ENCODE measurements around the gene VWA8.

VWA8 gene

DNA sequence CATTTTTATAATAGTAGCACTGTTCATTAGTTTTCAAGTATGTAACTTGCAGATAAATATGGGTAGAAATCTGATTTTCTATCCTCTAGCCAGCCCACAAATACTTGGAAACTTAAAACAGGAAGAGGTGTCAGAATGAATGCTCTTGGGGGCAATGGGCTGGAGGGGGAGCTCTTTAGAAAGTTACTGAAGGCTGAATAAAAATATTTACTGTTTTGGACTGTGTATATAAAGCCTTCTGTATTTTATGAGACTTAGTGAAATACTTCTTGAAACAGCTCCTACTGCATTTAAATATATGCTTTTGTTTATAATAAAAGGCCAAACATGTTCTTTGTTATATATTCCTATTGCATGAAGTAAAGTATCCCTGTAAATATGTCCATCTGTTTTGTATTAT, 364.7 kb downstream of the VWA8 start:
- no peak overlapping the region for H3K4me3 ChIP-seq (ENCODE audit: low read depth, low read length)
- no peak overlapping the region for H3K27ac ChIP-seq (ENCODE audit: extremely low read depth, low read depth, low read length)
- no peaks in the 10 kb centered on the region for H3K9me3 ChIP-seq (ENCODE audit: control insufficient read depth, insufficient read depth, low read depth, low read length)
- ChIA-PET CTCF (no interaction called here), POLR2A (no interaction called here)
- TF ChIP-seq ZNF354C (tag by site-specific recombination; IDR thresholded peaks at IDR 0.05; ENCODE audit: borderline replicate concordance, low read depth) (no peak), ZNF16 (tag by site-specific recombination; IDR thresholded peaks at IDR 0.05; ENCODE audit: low read depth) (no peak), ZSCAN5A (tag by site-specific recombination; IDR thresholded peaks at IDR 0.05) (no peak), ZXDB (tag by site-specific recombination; IDR thresholded peaks at IDR 0.05) (no peak), ZNF473 (tag by site-specific recombination; IDR thresholded peaks at IDR 0.05) (no peak), GLIS2 (tag by site-specific recombination; IDR thresholded peaks at IDR 0.05) (no peak), SP2 (tag by site-specific recombination; IDR thresholded peaks at IDR 0.05) (no peak), ZNF274 (IDR thresholded peaks at IDR 0.05; ENCODE audit: low read length) (no peak), ZNF274 (tag by site-specific recombination; IDR thresholded peaks at IDR 0.05; ENCODE audit: borderline replicate concordance) (no peak), KLF10 (tag by site-specific recombination; IDR thresholded peaks at IDR 0.05) (no peak), ZNF23 (tag by site-specific recombination; IDR thresholded peaks at IDR 0.05; ENCODE audit: borderline replicate concordance) (no peak), ZIC2 (tag by site-specific recombination; IDR thresholded peaks at IDR 0.05) (no peak), ZBTB7A (tag by site-specific recombination; IDR thresholded peaks at IDR 0.05; ENCODE audit: low read depth) (no peak), ZNF544 (tag by site-specific recombination; IDR thresholded peaks at IDR 0.05) (no peak), KLF17 (tag by site-specific recombination; IDR thresholded peaks at IDR 0.05) (no peak), ZBTB21 (tag by site-specific recombination; IDR thresholded peaks at IDR 0.05) (no peak), ZSCAN16 (tag by site-specific recombination; IDR thresholded peaks at IDR 0.05) (no peak), ZNF624 (tag by site-specific recombination; IDR thresholded peaks at IDR 0.05) (no peak), KLF8 (tag by site-specific recombination; IDR thresholded peaks at IDR 0.05) (no peak), ZNF560 (tag by site-specific recombination; IDR thresholded peaks at IDR 0.05; ENCODE audit: borderline replicate concordance) (no peak)
- H3K4me1 ChIP-seq (ENCODE audit: control insufficient read depth, insufficient read depth, low read length) = no peaks in the 10 kb centered on the region
- peaks cover 0 to 6% of the 10 kb centered on the region in 2 experiments; a peak in 1 of 3 replicates for H3K36me3 ChIP-seq (ENCODE audit: control insufficient read depth in 2 of 2, insufficient read depth in 1 of 2, low read length in 2 of 2)

DNA sequence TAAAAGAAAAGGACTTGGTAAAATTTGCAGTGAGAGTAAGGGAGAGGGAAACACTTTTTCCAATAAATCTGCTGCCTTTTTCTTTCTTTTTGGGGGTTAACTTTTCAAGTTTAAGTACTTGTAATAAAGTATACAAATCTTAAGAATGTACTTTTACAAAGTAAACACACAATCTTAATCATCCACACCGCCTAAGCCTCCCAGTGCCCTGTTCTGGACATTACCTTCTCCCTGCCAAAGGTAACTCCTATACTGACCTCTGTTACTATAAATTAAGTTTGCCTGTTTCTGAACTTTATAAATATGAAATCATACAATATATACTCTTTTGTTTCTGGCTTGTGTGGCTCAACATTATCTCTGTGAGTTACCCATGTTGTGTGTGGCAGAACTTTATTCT, 365.6 kb downstream of the VWA8 start:
- Histone ChIP-seq H3K36me3 (ENCODE audit: control insufficient read depth in 2 of 2, insufficient read depth in 1 of 2, low read length in 2 of 2) (peaks cover 0 to 2% of the 10 kb centered on the region in 2 experiments; a peak in 1 of 3 replicates), H3K27ac (ENCODE audit: extremely low read depth, low read depth, low read length) (no peak overlapping the region), H3K9me3 (ENCODE audit: control insufficient read depth, insufficient read depth, low read depth, low read length) (no peaks in the 10 kb centered on the region), H3K4me1 (ENCODE audit: control insufficient read depth, insufficient read depth, low read length) (no peaks in the 10 kb centered on the region), H3K4me3 (ENCODE audit: low read depth, low read length) (no peak overlapping the region)
- ChIA-PET POLR2A (no interaction called here), CTCF (no interaction called here)
- TF ChIP-seq, protein P1, sequence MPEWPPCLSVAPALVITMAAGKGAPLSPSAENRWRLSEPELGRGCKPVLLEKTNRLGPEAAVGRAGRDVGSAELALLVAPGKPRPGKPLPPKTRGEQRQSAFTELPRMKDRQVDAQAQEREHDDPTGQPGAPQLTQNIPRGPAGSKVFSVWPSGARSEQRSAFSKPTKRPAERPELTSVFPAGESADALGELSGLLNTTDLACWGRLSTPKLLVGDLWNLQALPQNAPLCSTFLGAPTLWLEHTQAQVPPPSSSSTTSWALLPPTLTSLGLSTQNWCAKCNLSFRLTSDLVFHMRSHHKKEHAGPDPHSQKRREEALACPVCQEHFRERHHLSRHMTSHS (tag by site-specific recombination; IDR thresholded peaks at IDR 0.05) = no peak
- TF ChIP-seq ZBTB1 (tag by site-specific recombination; IDR thresholded peaks at IDR 0.05) (no peak), ZNF302 (tag by site-specific recombination; IDR thresholded peaks at IDR 0.05; ENCODE audit: low read depth) (no peak), PRDM1 (tag by site-specific recombination; IDR thresholded peaks at IDR 0.05) (0 out of 2 replicates have a peak, but pooled peaks have one; percentile 25), OVOL3 (tag by site-specific recombination; IDR thresholded peaks at IDR 0.05) (no peak)
